HFFc6 (cell line): ENCODE measurements around the gene MTFMT. TPM values are rescaled to one million over a fixed set of nuclear protein-coding genes. Genes with fewer than 3 reads are reported as not detected.

Experiments used
- DNase-seq: peaks from one replicate; pipeline ENCODE4 v3.0.0-alpha.2; 2018
- H3K27ac Mint-ChIP-seq: 2 replicates; pipeline ENCODE4 v1.8.0; 2020; ENCODE audit warnings: mild to moderate bottlenecking, mixed read lengths
- H3K27me3 Mint-ChIP-seq: 2 replicates; pipeline ENCODE4 v1.8.0; 2021; ENCODE audit warnings: mild to moderate bottlenecking, moderate library complexity, mixed read lengths; ENCODE audit not compliant: insufficient read depth
- H3K36me3 Mint-ChIP-seq: 2 replicates; pipeline ENCODE4 v1.8.0; 2021; ENCODE audit warnings: low read depth, mixed read lengths
- H3K4me1 Mint-ChIP-seq: 2 replicates; pipeline ENCODE4 v1.8.0; 2020; ENCODE audit warnings: low read depth, mixed read lengths
- H3K4me3 Mint-ChIP-seq: 2 replicates; pipeline ENCODE4 v1.8.0; 2020; ENCODE audit warnings: mild to moderate bottlenecking, moderate library complexity, mixed read lengths
- H3K9me3 Mint-ChIP-seq: 2 replicates; pipeline ENCODE4 v1.8.0; 2020; ENCODE audit warnings: mild to moderate bottlenecking, mixed read lengths
- total RNA-seq, 6 experiments: library from RNA; stranded (reverse); fragmentation: NEBNext Ultra II Directional; extraction: Animal tissue kit (Norgen Biotek cat#: 25700); gene quantifications; 2 replicates in 1 of 6; 3 replicates in 5 of 6; pipeline ENCODE4 v1.2.3, GENCODE V29; 2021
- TF ChIP-seq, protein P1 (sequence below): fragments of 200-600 bp; sonication (generic); IDR thresholded peaks from 2 replicates; pipeline ENCODE4 v1.5.0; 2021; ENCODE audit warnings: antibody characterized with exemption, mild to moderate bottlenecking

MTFMT gene
- total RNA-seq, 6 experiments from 2014 or later = 15.5 to 18.3 (median 16.9) TPM

DNA sequence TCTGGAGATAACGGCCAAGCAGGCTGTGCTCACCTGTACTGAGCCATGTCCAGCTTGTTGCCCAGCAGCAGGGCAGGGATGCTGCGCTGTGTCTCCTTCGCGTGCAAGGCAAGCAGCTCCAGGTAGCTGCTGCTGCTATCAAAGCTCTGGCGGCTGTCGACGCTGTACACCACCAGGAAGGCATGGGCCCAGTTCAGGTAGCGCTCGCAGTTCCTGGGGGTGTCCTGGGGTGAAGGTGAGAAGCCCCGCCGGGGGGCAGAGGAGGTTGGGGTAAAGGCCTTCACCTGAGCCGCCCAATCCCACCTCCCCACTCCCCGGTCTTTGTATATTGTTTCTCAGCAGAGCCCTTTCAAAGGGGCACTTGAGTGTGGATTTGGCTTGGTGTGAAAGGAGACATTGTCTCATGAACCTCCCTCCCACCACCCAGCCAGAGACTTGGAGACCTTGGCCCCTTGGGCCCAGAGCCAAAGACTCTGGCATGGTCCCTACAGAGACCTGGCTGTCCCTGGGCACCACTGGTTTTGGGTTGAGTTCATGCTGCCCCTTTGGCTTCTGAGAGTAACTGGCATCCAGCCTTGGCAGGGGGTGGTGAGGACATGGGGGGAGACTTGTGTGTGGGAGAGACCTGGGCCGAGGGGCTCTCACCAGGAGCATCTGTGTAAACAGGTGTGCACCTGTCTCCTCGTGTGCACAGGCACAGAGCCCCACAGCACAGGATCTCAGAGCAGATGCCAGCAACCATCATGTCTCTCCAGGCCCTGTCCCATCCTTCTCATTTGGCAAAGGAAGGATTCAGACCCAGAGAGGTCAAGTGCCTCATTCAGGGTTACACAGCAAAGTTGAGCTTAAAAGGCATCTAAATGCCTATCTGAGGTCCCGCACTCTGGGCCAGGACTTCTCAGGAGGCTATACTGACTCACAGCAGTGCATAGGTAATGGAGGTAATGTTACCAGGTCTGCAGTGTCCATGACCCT is 29.2 kb upstream of the MTFMT start:
- Mint-ChIP-seq H3K36me3 (no peaks in the 10 kb centered on the region), H3K9me3 (no peaks in the 10 kb centered on the region), H3K27ac (no peak overlapping the region), H3K27me3 (peaks cover 28% of the 10 kb centered on the region), H3K4me3 (no peak overlapping the region), H3K4me1 (peaks cover 16% of the 10 kb centered on the region)
- DNase-seq = no peak
- TF ChIP-seq, protein P1, sequence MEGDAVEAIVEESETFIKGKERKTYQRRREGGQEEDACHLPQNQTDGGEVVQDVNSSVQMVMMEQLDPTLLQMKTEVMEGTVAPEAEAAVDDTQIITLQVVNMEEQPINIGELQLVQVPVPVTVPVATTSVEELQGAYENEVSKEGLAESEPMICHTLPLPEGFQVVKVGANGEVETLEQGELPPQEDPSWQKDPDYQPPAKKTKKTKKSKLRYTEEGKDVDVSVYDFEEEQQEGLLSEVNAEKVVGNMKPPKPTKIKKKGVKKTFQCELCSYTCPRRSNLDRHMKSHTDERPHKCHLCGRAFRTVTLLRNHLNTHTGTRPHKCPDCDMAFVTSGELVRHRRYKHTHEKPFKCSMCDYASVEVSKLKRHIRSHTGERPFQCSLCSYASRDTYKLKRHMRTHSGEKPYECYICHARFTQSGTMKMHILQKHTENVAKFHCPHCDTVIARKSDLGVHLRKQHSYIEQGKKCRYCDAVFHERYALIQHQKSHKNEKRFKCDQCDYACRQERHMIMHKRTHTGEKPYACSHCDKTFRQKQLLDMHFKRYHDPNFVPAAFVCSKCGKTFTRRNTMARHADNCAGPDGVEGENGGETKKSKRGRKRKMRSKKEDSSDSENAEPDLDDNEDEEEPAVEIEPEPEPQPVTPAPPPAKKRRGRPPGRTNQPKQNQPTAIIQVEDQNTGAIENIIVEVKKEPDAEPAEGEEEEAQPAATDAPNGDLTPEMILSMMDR = no peak

DNA sequence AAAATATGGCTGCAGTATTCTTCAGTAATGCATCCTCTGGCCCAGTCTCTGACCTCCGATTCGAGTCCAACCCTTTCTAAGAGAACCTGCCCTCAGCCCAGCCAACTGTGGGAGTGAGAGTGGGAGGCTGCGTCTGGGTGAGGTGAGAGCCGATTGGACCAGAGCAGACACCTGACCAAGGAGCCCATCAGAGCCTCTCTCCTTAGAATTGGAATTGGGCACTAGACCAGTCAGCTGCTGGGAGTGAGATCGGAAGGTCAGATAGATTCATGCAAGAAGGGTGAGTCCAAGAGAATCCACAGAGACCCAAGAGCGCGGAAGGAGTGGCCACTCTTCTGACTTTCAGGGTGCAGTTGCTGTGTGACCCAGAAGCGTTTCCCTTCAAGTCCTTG is 28.1 kb upstream of the MTFMT start:
- no peaks in the 10 kb centered on the region for H3K36me3 Mint-ChIP-seq
- TF ChIP-seq, protein P1 = no peak
- H3K27me3 Mint-ChIP-seq = peaks cover 24% of the 10 kb centered on the region
- no peak overlapping the region for H3K4me3 Mint-ChIP-seq
- H3K4me1 Mint-ChIP-seq = peaks cover 16% of the 10 kb centered on the region
- no peak overlapping the region for H3K27ac Mint-ChIP-seq
- DNase-seq = no peak
- H3K9me3 Mint-ChIP-seq = no peaks in the 10 kb centered on the region

DNA sequence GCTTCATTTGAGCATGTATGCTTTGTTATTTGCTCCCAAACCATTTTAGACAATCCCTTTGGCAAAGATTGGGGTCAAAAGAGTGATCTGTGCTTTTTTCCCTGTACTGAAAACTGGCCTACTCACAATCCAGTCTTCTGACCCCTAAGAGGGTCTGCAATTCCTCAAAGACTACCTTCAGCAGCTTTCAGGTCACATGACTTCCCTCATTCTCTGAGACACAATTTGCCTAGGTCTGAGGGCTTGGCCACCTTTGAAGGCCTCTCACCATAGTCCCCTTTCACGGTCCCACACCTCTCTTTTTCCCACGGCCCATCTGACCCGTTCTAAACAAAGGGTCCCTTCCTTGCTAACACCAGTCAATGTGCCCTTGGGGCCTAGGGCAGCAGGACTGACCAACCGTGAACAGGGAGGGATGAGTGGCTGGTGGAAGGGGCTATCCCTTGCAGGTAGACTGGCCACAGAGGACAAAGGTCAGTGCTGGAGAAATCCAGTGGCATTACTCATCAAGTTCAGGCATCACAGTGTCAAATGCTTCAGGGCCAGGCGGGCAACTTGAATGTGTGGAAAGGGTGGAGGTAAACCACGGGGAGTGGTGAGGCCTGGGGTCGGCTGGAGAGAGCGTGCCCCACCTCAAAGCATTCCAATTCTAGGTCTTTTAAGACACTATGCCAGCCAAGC is 27.6 kb upstream of the MTFMT start:
- peaks cover 20% of the 10 kb centered on the region for H3K27me3 Mint-ChIP-seq
- no peaks in the 10 kb centered on the region for H3K36me3 Mint-ChIP-seq
- H3K27ac Mint-ChIP-seq = no peak overlapping the region
- peaks cover 16% of the 10 kb centered on the region for H3K4me1 Mint-ChIP-seq
- DNase-seq = no peak
- TF ChIP-seq, protein P1 = no peak
- no peak overlapping the region for H3K4me3 Mint-ChIP-seq
- no peaks in the 10 kb centered on the region for H3K9me3 Mint-ChIP-seq

DNA sequence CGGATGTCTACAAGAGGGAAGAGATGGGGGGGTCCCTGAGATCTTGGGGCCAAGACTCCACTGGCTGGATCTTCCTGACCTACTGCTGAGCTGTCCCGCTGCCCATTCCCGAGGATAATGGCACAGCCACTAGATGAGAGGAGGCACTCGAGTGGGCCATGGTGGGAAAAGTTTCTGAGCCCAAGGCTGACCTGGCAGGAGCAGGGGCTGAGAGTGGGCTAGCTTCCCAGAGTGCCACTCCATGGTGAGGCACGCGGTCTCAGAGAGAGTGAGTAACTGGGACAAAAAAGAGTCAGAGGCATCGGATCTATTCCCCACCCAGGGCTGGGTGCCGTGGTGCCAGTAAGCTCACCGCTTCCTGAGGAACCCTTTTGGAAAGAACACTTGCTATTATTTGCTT is 26.7 kb upstream of the MTFMT start:
- Mint-ChIP-seq H3K36me3 (no peaks in the 10 kb centered on the region), H3K27me3 (peaks cover 20% of the 10 kb centered on the region), H3K4me1 (peaks cover 18% of the 10 kb centered on the region), H3K4me3 (no peak overlapping the region), H3K27ac (no peak overlapping the region), H3K9me3 (no peaks in the 10 kb centered on the region)
- DNase-seq = no peak
- TF ChIP-seq, protein P1 = no peak

DNA sequence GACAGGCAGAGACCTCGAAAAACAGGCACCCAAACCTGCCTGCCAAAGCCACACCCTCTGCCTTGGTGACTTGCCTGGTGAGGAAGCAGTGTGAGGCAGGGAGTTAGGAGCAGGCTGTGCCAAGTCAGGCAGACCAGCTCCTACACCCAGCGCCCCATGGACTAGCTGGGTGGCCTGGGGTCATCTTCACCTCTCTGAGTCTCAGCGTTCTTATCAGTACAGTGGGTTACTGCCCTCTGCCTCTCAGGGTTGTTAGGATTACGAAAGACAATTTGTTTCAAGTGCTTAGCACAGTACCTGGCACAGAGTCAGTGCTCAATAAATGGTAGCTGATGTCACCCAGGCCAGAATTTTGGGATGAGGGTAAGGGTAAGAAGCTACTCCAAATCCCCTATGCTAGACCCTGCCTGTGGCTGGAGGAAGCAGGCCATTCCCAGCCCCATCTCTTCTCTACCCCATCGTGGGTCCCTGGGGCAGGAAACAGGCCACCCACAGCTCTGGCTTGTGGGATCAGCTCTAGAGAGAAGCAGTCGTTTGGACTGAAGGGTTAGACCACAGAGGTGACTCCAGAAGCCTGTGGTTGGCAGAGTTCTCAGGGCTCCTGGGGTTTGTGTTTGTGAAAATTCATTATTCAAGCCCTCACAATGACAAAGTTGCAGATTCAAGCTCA is 25.9 kb upstream of the MTFMT start:
- peaks cover 17% of the 10 kb centered on the region for H3K27me3 Mint-ChIP-seq
- H3K4me1 Mint-ChIP-seq = peaks cover 26% of the 10 kb centered on the region
- H3K9me3 Mint-ChIP-seq = no peaks in the 10 kb centered on the region
- H3K36me3 Mint-ChIP-seq = no peaks in the 10 kb centered on the region
- H3K27ac Mint-ChIP-seq = no peak overlapping the region
- DNase-seq = no peak
- no peak overlapping the region for H3K4me3 Mint-ChIP-seq
- TF ChIP-seq, protein P1 = no peak
